IMR-90 (cell line): Measurements from ENCODE around the gene ZC3H12D. TPM values are rescaled to one million over a fixed set of nuclear protein-coding genes. Genes with fewer than 3 reads are reported as not detected.

Experiments
- ATAC-seq: fragments of 200-7000 bp; cut with Tn5 transposase; 2 replicates; pipeline ENCODE4 v1.9.1; 2020; ENCODE audit warnings: low read depth, mild to moderate bottlenecking, moderate library complexity
- BruUV-seq: library from RNA; stranded (reverse); fragments of 400-500 nt; replicated peaks from 2 replicates; lab custom pipeline; 2021; lab: Mats Ljungman, UMichigan
- CTCF ChIA-PET: fragments of 300-600 bp; formaldehyde crosslinking; extraction: SDS; loops from one replicate; lab custom pipeline; 2021; ENCODE audit warnings: antibody characterized with exemption; lab: Yijun Ruan, JAX
- POLR2A ChIA-PET: fragments of 300-600 bp; sonication (Branson Sonifier 250); formaldehyde crosslinking; loops from one replicate; lab custom pipeline; 2022; ENCODE audit warnings: antibody characterized with exemption; ENCODE audit not compliant: unreplicated experiment; lab: Charles Lee
- DNase-seq: peaks from one replicate; pipeline ENCODE4 v3.0.0; 2013
- H2AFZ ChIP-seq: replicated peaks from 2 replicates; pipeline ENCODE3; 2013; ENCODE audit warnings: low read length, mild to moderate bottlenecking; ENCODE audit not compliant: poor library complexity
- H2AK5ac ChIP-seq: 2 replicates; pipeline ENCODE4 v1.6.1; 2013; ENCODE audit warnings: low read depth, low read length, inconsistent platforms
- H2AK9ac ChIP-seq: replicated peaks from 2 replicates; pipeline ENCODE3; 2013; ENCODE audit warnings: mild to moderate bottlenecking, low read depth, low read length, moderate library complexity; ENCODE audit not compliant: poor library complexity
- H2BK120ac ChIP-seq: 2 replicates; pipeline ENCODE4 v1.6.1; 2013; ENCODE audit warnings: low read depth, low read length, inconsistent platforms
- H2BK15ac ChIP-seq: 3 replicates; pipeline ENCODE4 v1.6.1; 2013; ENCODE audit warnings: low read depth, low read length, inconsistent platforms
- H2BK20ac ChIP-seq: 2 replicates; pipeline ENCODE4 v1.6.1; 2013; ENCODE audit warnings: low read depth, mild to moderate bottlenecking, inconsistent platforms, low read length, moderate library complexity
- H2BK5ac ChIP-seq: 2 replicates; pipeline ENCODE4 v1.6.1; 2013; ENCODE audit warnings: mild to moderate bottlenecking, low read depth, low read length, inconsistent platforms; ENCODE audit not compliant: poor library complexity, severe bottlenecking
- H3K14ac ChIP-seq: replicated peaks from 2 replicates; pipeline ENCODE4 v1.6.1; 2013; ENCODE audit warnings: low read depth, low read length, inconsistent platforms
- H3K18ac ChIP-seq: 2 replicates; pipeline ENCODE4 v1.6.1; 2013; ENCODE audit warnings: low read depth, low read length, control low read depth
- H3K23ac ChIP-seq: 2 replicates; pipeline ENCODE4 v1.6.1; 2013; ENCODE audit warnings: low read depth, low read length, inconsistent platforms
- H3K27ac ChIP-seq: 2 replicates; pipeline ENCODE4 v1.5.1; 2013; ENCODE audit warnings: mild to moderate bottlenecking, control low read depth, low read length; ENCODE audit not compliant: insufficient read depth
- H3K27me3 ChIP-seq: 2 replicates; pipeline ENCODE4 v1.6.1; 2013; ENCODE audit warnings: low read length; ENCODE audit not compliant: control insufficient read depth, insufficient read depth
- H3K36me3 ChIP-seq: 2 replicates; pipeline ENCODE4 v1.6.1; 2013; ENCODE audit warnings: low read length, mixed read lengths; ENCODE audit not compliant: control insufficient read depth, insufficient read depth
- H3K4ac ChIP-seq: 2 replicates; pipeline ENCODE4 v1.6.1; 2013; ENCODE audit warnings: low read depth, low read length, inconsistent platforms
- H3K4me1 ChIP-seq: 2 replicates; pipeline ENCODE4 v1.6.1; 2013; ENCODE audit warnings: low read length, mixed read lengths; ENCODE audit not compliant: control insufficient read depth, insufficient read depth
- H3K4me2 ChIP-seq: 2 replicates; pipeline ENCODE4 v1.6.1; 2013; ENCODE audit warnings: low read depth, mild to moderate bottlenecking, control low read depth, low read length, moderate library complexity
- H3K4me3 ChIP-seq: 2 replicates; pipeline ENCODE4 v1.5.1; 2013; ENCODE audit warnings: low read depth, mild to moderate bottlenecking, control low read depth, low read length, moderate library complexity; ENCODE audit not compliant: insufficient read depth
- H3K56ac ChIP-seq: 2 replicates; pipeline ENCODE4 v1.6.1; 2013; ENCODE audit warnings: low read length, inconsistent platforms; ENCODE audit not compliant: insufficient read depth; ENCODE audit errors: extremely low read depth
- H3K79me1 ChIP-seq, 2 experiments: 2 replicates each; pipeline ENCODE4 v1.6.1; 2013; ENCODE audit warnings: low read length in 2 of 2, inconsistent platforms in 1 of 2, low read depth in 1 of 2
- H3K9ac ChIP-seq: 2 replicates; pipeline ENCODE4 v1.6.1; 2013; ENCODE audit warnings: low read depth, low read length, control low read depth
- H3K9me1 ChIP-seq: 2 replicates; pipeline ENCODE4 v1.6.1; 2013; ENCODE audit warnings: low read length, inconsistent platforms; ENCODE audit not compliant: insufficient read depth
- H3K9me3 ChIP-seq: 2 replicates; pipeline ENCODE4 v1.6.1; 2013; ENCODE audit warnings: low read length; ENCODE audit not compliant: control insufficient read depth, insufficient read depth
- H4K20me1 ChIP-seq: 2 replicates; pipeline ENCODE4 v1.6.1; 2013; ENCODE audit warnings: low read length, inconsistent platforms; ENCODE audit not compliant: insufficient read depth
- H4K5ac ChIP-seq: 2 replicates; pipeline ENCODE4 v1.6.1; 2013; ENCODE audit warnings: mild to moderate bottlenecking, low read depth, low read length, control low read depth
- H4K8ac ChIP-seq, 2 experiments: 2 replicates each; pipeline ENCODE4 v1.6.1; 2013; ENCODE audit warnings: low read depth in 2 of 2, low read length in 2 of 2, control low read depth in 1 of 2, inconsistent platforms in 1 of 2
- H4K91ac ChIP-seq: 2 replicates; pipeline ENCODE4 v1.6.1; 2013; ENCODE audit warnings: low read depth, low read length, inconsistent platforms; ENCODE audit not compliant: insufficient read depth
- BHLHE40 ChIP-seq: fragments of 150-350 bp; IDR thresholded peaks from 2 replicates; pipeline ENCODE4 v1.6.1; 2016; ENCODE audit warnings: mild to moderate bottlenecking, low read depth, low read length
- CEBPB ChIP-seq: IDR thresholded peaks from 2 replicates; pipeline ENCODE4 v1.6.1; 2012; ENCODE audit warnings: low read depth, low read length, improper control_type of control experiment
- CTCF ChIP-seq: conservative IDR thresholded peaks from 2 replicates; pipeline ENCODE4 v1.5.1; 2012; ENCODE audit warnings: mild to moderate bottlenecking, low read depth, low read length, improper control_type of control experiment
- ELK1 ChIP-seq: fragments of 150-350 bp; IDR thresholded peaks from 2 replicates; pipeline ENCODE4 v1.6.1; 2016; ENCODE audit warnings: low read depth, mild to moderate bottlenecking, low read length, moderate library complexity, borderline replicate concordance
- FOS ChIP-seq: fragments of 150-350 bp; IDR thresholded peaks from 2 replicates; pipeline ENCODE4 v1.6.1; 2016; ENCODE audit warnings: low read depth, low read length
- MAFK ChIP-seq: IDR thresholded peaks from 2 replicates; pipeline ENCODE4 v1.6.1; 2012; ENCODE audit warnings: low read depth, low read length, improper control_type of control experiment
- RCOR1 ChIP-seq: IDR thresholded peaks from 2 replicates; pipeline ENCODE4 v1.6.1; 2012; ENCODE audit warnings: mild to moderate bottlenecking, low read length, improper control_type of control experiment; ENCODE audit not compliant: insufficient replicate concordance
- RFX5 ChIP-seq: IDR thresholded peaks from 2 replicates; pipeline ENCODE4 v1.8.0; 2012; ENCODE audit warnings: low read depth, mild to moderate bottlenecking, low read length, moderate library complexity
- WGBS, 2 experiments: methylation state at CpG; one replicate each; pipeline versions ENCODE4 v1.1.5 to v1.1.7; 2013; ENCODE audit warnings: missing lambda C conversion rate in 2 of 2; ENCODE audit not compliant: insufficient read length in 1 of 2; ENCODE audit errors: extremely low coverage in 2 of 2; 5-methylcytosine and 5-hydroxymethylcytosine counted together
- dilution Hi-C: fragments of 300-500 bp; cut with HindIII; formaldehyde crosslinking; loops from one replicate; pipeline ENCODE4 v1.14.3; 2018; ENCODE audit warnings: low sequenced_read_pairs; ENCODE audit not compliant: unreplicated experiment
- in situ Hi-C: fragments of 300-500 bp; cut with MboI; formaldehyde crosslinking; loops from 3 replicates; pipeline ENCODE4 v1.14.3; 2019; ENCODE audit warnings: low sequenced_read_pairs, inconsistent platforms, mixed read lengths
- intact Hi-C: fragments of 100-400 bp; cut with micrococcal nuclease; formaldehyde crosslinking; loops from 2 replicates; pipeline ENCODE4 v1.10.0; 2022
- polyA plus RNA-seq, 3 experiments: library from polyadenylated mRNA; depleted of rRNA; stranded (reverse); fragments of >200 nt; gene quantifications; 2 replicates each; pipeline ENCODE4 v1.2.3, GENCODE V29; 2012; ENCODE audit warnings: low replicate concordance in 1 of 3
- total RNA-seq: library from RNA; depleted of rRNA; stranded (reverse); fragments of >200 nt; gene quantifications from 2 replicates; pipeline ENCODE4 v1.2.3, GENCODE V29; 2012

Gene ZC3H12D
- total and polyA plus RNA-seq, 2 of the 4 experiments (the other 2 are of a cell fraction): under 0.01 to 0.12 TPM

GRCh38 chr6:149497365-149497764 lies 12.6 kb upstream of the ZC3H12D start:
- DNase-seq: no peak
- no peak overlapping the region for H2BK5ac ChIP-seq

More at GRCh38 chr6:149497365-149497764, 12.6 kb upstream of the ZC3H12D start:
- Histone ChIP-seq H2AFZ (no peak overlapping the region), H4K8ac (no peak overlapping the region), H3K4me3 (no peak overlapping the region), H3K4ac (no peak overlapping the region), H4K91ac (no peak overlapping the region), H2BK15ac (no peak overlapping the region), H3K36me3 (peaks cover 2% of the 10 kb centered on the region; the same call in 1 of the 2 replicates), H2AK9ac (no peak overlapping the region), H3K14ac (no peak overlapping the region), H3K9ac (no peak overlapping the region), H3K4me1 (no peaks in the 10 kb centered on the region), H2BK120ac (no peak overlapping the region), H3K23ac (no peak overlapping the region), H2BK20ac (no peak overlapping the region), H4K5ac (no peak overlapping the region), H2AK5ac (no peak overlapping the region), H3K79me1 (no peaks in the 10 kb centered on the region), H3K56ac (no peak overlapping the region), H4K20me1 (no peaks in the 10 kb centered on the region), H3K4me2 (no peak overlapping the region), H3K18ac (no peak overlapping the region), H3K27ac (no peak overlapping the region), H3K27me3 (no peaks in the 10 kb centered on the region), H3K9me3 (no peaks in the 10 kb centered on the region), H3K9me1 (no peaks in the 10 kb centered on the region; the same call in 1 of the 2 replicates)
- no TSS peak for BruUV-seq
- POLR2A ChIA-PET: no interaction called here
- in situ Hi-C loops: no loop called here
- no peak for ATAC-seq
- dilution Hi-C loops: no loop called here
- intact Hi-C loops: no loop called here
- CTCF ChIA-PET: no interaction called here
- TF ChIP-seq RCOR1 (no peak), MAFK (no peak), BHLHE40 (no peak), FOS (no peak), CTCF (no peak), CEBPB (peak; percentile 61), ELK1 (no peak), RFX5 (no peak)
- WGBS, 2 experiments: no CpG with 5 or more reads among the region's 2 CpGs
